ENCODE data around the gene EFEMP2.

Gene EFEMP2

DNA sequence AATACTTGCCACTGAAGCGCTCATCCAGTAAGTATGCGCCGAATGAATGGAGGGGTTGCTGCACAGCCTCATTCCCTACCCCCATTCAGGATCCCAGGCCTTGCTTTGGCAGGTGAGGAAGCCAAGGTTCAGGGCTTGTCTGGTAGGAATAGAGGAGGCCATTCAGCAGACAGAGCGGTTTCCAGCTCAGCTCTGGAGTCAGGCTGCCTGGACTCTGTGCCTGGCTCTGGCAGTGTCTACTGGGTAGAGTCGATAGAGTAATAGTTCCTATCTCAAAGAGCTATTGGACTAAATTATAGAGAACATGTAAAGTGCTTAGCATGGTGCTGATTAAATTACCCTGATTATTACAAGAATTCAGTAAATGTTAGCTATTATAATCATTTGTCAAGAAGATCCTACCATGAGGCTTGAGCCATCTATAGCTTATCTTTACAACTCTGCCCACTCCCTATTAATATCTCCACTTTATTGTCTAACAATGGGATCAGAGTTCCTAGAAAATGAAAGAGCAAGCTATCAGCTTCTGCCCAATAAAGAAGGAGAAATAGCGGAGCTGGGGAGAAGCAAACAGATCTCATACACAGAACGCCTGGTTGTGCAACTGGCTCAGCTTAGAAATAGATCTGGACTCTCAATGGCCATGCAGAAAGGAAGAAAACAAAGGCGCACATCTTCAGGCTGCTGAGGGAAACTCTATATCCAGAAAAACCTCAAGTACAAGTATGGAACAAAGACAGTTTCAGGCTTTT lies 45.4 kb downstream of the EFEMP2 start:
- DNase-seq (ENCODE audit: low read depth in 1 of 2, low spot score in 1 of 2), result no peak

DNA sequence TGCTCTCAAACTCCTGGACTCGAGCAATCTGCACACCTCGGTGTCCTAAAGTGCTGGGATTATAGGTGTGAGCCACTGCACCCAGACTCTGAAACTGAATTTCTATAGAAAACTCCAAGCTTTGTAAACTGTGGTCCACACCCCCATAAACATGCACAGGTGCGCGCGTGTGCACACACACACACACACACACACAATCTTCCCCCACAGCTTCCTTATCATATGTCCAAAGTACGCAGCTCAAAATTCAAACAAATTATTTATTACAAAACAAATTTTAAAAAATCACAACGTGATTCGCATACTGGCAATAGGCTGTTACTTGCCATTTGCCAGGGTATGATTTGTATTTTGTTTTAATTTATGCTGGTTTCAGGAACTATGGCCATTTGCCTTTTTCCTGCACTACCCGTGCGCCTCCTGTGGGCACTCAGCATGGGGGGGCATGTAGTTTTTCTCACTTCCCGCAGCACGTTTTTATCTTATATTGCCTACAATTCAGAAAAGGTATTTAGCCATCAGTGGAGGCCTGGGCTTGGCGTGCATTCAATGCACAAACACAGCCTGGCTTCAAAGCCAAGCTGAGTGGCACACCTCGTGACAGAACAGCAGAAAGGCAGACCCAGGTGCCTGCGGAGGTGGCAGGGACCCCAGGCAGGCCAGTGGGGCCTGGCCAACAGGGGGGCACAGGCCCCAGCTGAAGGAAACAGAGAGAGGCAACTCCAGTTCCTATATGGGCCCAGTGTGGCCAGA lies 49.6 kb downstream of the EFEMP2 start:
- no peak for DNase-seq (ENCODE audit: low read depth in 1 of 2, low spot score in 1 of 2)

DNA sequence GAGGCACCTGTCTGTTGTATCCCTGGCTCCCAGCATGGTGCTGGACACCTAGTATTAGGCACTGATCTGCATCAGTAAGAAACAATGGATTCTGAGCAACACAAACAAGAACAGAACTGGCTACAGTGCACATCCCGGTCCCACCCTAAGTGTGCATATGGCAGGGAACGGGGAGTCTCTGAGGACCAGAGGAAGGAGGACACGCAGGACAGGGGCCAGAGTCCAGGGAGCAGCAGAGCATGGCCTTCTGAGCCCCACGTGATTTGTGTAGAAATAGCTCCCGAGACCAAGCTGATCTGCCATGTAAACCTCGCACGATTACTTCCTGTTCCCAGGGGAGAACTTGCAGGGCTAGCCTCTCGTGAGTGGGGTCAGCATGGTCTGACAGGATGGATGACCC lies 51.5 kb downstream of the EFEMP2 start:
- no peak for DNase-seq (ENCODE audit: low read depth in 1 of 2, low spot score in 1 of 2)

GRCh38 chr11:65817835-65818680 lies 54.5 kb downstream of the EFEMP2 start:
- DNase-seq (ENCODE audit: low read depth in 1 of 2, low spot score in 1 of 2), result peak; percentile 93 to 94

- DNase-seq (ENCODE audit: low read depth in 1 of 2, low spot score in 1 of 2), result no peak
Measured at GRCh38 chr11:65817312-65817834, 55.2 kb downstream of the EFEMP2 start.

- no peak for DNase-seq (ENCODE audit: low read depth in 1 of 2, low spot score in 1 of 2)
Measured at GRCh38 chr11:65816696-65817095, 55.9 kb downstream of the EFEMP2 start.

Measured in activated T-helper 1 cell treated with anti-CD3 and anti-CD28 coated beads, Interleukin-2, amount 50 U/mL, for 16 hours (primary cell).